A673 (cell line): ENCODE data around the gene IFT20. TPM values are rescaled to one million over a fixed set of nuclear protein-coding genes. Genes with fewer than 3 reads are reported as not detected.
A peak's percentile ranks its signal among the peaks of the same experiment; 100 is the strongest.

Experiments used
- BruUV-seq: library from RNA; stranded (reverse); fragments of 400-500 nt; replicated peaks from 2 replicates; lab custom pipeline; 2021; lab: Mats Ljungman, UMichigan
- CTCF ChIA-PET: fragments of 300-600 bp; sonication (Branson Sonifier 250); formaldehyde crosslinking; loops from one replicate; lab custom pipeline; 2022; ENCODE audit warnings: antibody characterized with exemption; lab: Charles Lee
- POLR2A ChIA-PET: fragments of 300-600 bp; sonication (Branson Sonifier 250); formaldehyde crosslinking; loops from one replicate; lab custom pipeline; 2022; ENCODE audit warnings: antibody characterized with exemption; ENCODE audit not compliant: low non-redundant PET; lab: Charles Lee
- DNase-seq: peaks from one replicate; pipeline ENCODE4 v3.0.0-alpha.2; 2015; ENCODE audit warnings: low spot score
- H3K27ac ChIP-seq: fragments of 200-600 bp; sonication (generic); 2 replicates; pipeline ENCODE4 v1.5.1; 2016; ENCODE audit warnings: mixed run types, low read depth, mild to moderate bottlenecking, mixed read lengths, antibody characterized with exemption, low read length; ENCODE audit not compliant: poor library complexity, severe bottlenecking
- H3K27me3 ChIP-seq: fragments of 200-600 bp; sonication (generic); replicated peaks from 2 replicates; pipeline ENCODE4 v1.6.1; 2017; ENCODE audit warnings: mixed run types, low read depth, mild to moderate bottlenecking, mixed read lengths, antibody characterized with exemption, low read length; ENCODE audit not compliant: insufficient read depth, poor library complexity
- H3K36me3 ChIP-seq: fragments of 200-600 bp; sonication (generic); 2 replicates; pipeline ENCODE4 v1.6.1; 2016; ENCODE audit warnings: mixed run types, mild to moderate bottlenecking, mixed read lengths, antibody characterized with exemption, low read length; ENCODE audit not compliant: insufficient read depth, poor library complexity, severe bottlenecking
- H3K4me1 ChIP-seq: fragments of 200-600 bp; sonication (generic); 2 replicates; pipeline ENCODE4 v1.6.1; 2017; ENCODE audit warnings: mixed run types, mild to moderate bottlenecking, mixed read lengths, antibody characterized with exemption, low read length; ENCODE audit not compliant: insufficient read depth, poor library complexity, severe bottlenecking
- H3K4me3 ChIP-seq: fragments of 200-600 bp; sonication (generic); 2 replicates; pipeline ENCODE4 v1.5.1; 2016; ENCODE audit warnings: low read depth, mixed run types, mild to moderate bottlenecking, mixed read lengths, low read length; ENCODE audit not compliant: poor library complexity, severe bottlenecking
- H3K9me3 ChIP-seq: fragments of 200-600 bp; sonication (generic); 2 replicates; pipeline ENCODE4 v1.6.1; 2016; ENCODE audit warnings: mixed run types, low read depth, mild to moderate bottlenecking, mixed read lengths, antibody characterized with exemption, low read length; ENCODE audit not compliant: poor library complexity, severe bottlenecking
- CTCF ChIP-seq: fragments of 300-800, 200-600 bp; sonication (generic); conservative IDR thresholded peaks from 2 replicates; pipeline ENCODE4 v1.5.1; 2017; ENCODE audit warnings: low read depth, mild to moderate bottlenecking, antibody characterized with exemption, low read length, moderate library complexity, mixed read lengths
- EZH2 ChIP-seq: fragments of 200-600 bp; sonication (generic); IDR thresholded peaks from 2 replicates; pipeline ENCODE4 v1.6.1; 2017; ENCODE audit warnings: borderline replicate concordance, low read depth, mild to moderate bottlenecking, mixed read lengths, antibody characterized with exemption, low read length; ENCODE audit not compliant: poor library complexity, severe bottlenecking
- intact Hi-C: fragments of 100-400 bp; cut with micrococcal nuclease; formaldehyde crosslinking; loops from one replicate; pipeline ENCODE4 v1.10.0; 2022; ENCODE audit not compliant: unreplicated experiment
- total RNA-seq: library from RNA; stranded (reverse); gene quantifications from 2 replicates; pipeline ENCODE4 v1.2.3, GENCODE V29; 2021

Gene IFT20
- total RNA-seq, 1 experiment from 2014 or later: 21.5 TPM

- intact Hi-C loops: no loop called here
- Histone ChIP-seq H3K4me1 (peaks cover 11% of the 10 kb centered on the region), H3K27ac (no peak overlapping the region), H3K9me3 (no peaks in the 10 kb centered on the region), H3K4me3 (no peak overlapping the region), H3K36me3 (peaks cover 25% of the 10 kb centered on the region), H3K27me3 (no peaks in the 10 kb centered on the region)
- BruUV-seq: no TSS peak
- TF ChIP-seq CTCF: no peak
- no peak for TF ChIP-seq EZH2
- ChIA-PET POLR2A (no interaction called here), CTCF (interaction anchor here (0.5 kb wide), 1 partner anchor 207 kb away, joined by 6 read pairs; no protein-coding TSS in a partner anchor)
- no peak for DNase-seq
Observed at GRCh38 chr17:28338056-28338768, 2.9 kb upstream of the IFT20 start.

GRCh38 chr17:28335959-28336871, 943 bp upstream of the IFT20 start:
- CTCF ChIA-PET: interaction anchor here (1.1 kb wide), 1 partner anchor 11 kb away, joined by 3 read pairs; no protein-coding TSS in a partner anchor
- peak; percentile 74 for DNase-seq
- H3K9me3 ChIP-seq: no peaks in the 10 kb centered on the region
- TF ChIP-seq EZH2 (no peak), CTCF (no peak)
- peak overlapping the region; percentile 86 for H3K4me3 ChIP-seq
- intact Hi-C loops: no loop called here
- peaks cover 9% of the 10 kb centered on the region for H3K36me3 ChIP-seq
- no peaks in the 10 kb centered on the region for H3K27me3 ChIP-seq
- POLR2A ChIA-PET: interaction anchor here (1.5 kb wide), 1 partner anchor 21 kb away, joined by 8 read pairs; the partner anchor contains the start of gene POLDIP2
- BruUV-seq: TSS peak; percentile 32
- peak overlapping the region; percentile 81 for H3K27ac ChIP-seq
- peaks cover 11% of the 10 kb centered on the region for H3K4me1 ChIP-seq

GRCh38 chr17:28334666-28335200, 539 bp downstream of the IFT20 start:
- peaks cover 4% of the 10 kb centered on the region for H3K36me3 ChIP-seq
- H3K27ac ChIP-seq: peak overlapping the region; percentile 48
- DNase-seq: no peak
- H3K9me3 ChIP-seq: no peaks in the 10 kb centered on the region
- intact Hi-C loops: no loop called here
- POLR2A ChIA-PET: interaction anchor here (0.9 to 1.5 kb wide), 2 partner anchors 11 to 23 kb away, joined by 3 to 8 read pairs; partner anchors contain the start of gene POLDIP2
- H3K4me3 ChIP-seq: peak overlapping the region; percentile 86
- TF ChIP-seq EZH2 (no peak), CTCF (no peak)
- BruUV-seq: no TSS peak
- CTCF ChIA-PET: interaction anchor here (1.1 kb wide), 1 partner anchor 9 kb away, joined by 3 read pairs; no protein-coding TSS in a partner anchor
- no peaks in the 10 kb centered on the region for H3K27me3 ChIP-seq
- H3K4me1 ChIP-seq: peaks cover 11% of the 10 kb centered on the region
